H54 (cell line): ENCODE results near the gene CLIC3.

ENCODE experiments used
- DNase-seq: peaks from one replicate; pipeline ENCODE4 v3.0.0; 2011; ENCODE audit warnings: low spot score, mixed read lengths; ENCODE audit not compliant: insufficient read length
- FAIRE-seq: peaks from 3 replicates; lab custom pipeline; 2011; peaks lifted over from hg19 to GRCh38; lab: Jason Lieb, UNC
- POLR2A ChIP-seq: IDR thresholded peaks from 2 replicates; pipeline ENCODE4 v1.6.1; 2011; ENCODE audit warnings: low read depth, mild to moderate bottlenecking, low read length

The CLIC3 gene

GRCh38 chr9:136960938-136961275, 35.5 kb downstream of the CLIC3 start:
- FAIRE-seq = no peak
- TF ChIP-seq POLR2A = no peak
- no peak for DNase-seq

GRCh38 chr9:136960212-136960937, 36.0 kb downstream of the CLIC3 start:
- FAIRE-seq (no peak), DNase-seq (no peak)
- no peak for TF ChIP-seq POLR2A

DNA sequence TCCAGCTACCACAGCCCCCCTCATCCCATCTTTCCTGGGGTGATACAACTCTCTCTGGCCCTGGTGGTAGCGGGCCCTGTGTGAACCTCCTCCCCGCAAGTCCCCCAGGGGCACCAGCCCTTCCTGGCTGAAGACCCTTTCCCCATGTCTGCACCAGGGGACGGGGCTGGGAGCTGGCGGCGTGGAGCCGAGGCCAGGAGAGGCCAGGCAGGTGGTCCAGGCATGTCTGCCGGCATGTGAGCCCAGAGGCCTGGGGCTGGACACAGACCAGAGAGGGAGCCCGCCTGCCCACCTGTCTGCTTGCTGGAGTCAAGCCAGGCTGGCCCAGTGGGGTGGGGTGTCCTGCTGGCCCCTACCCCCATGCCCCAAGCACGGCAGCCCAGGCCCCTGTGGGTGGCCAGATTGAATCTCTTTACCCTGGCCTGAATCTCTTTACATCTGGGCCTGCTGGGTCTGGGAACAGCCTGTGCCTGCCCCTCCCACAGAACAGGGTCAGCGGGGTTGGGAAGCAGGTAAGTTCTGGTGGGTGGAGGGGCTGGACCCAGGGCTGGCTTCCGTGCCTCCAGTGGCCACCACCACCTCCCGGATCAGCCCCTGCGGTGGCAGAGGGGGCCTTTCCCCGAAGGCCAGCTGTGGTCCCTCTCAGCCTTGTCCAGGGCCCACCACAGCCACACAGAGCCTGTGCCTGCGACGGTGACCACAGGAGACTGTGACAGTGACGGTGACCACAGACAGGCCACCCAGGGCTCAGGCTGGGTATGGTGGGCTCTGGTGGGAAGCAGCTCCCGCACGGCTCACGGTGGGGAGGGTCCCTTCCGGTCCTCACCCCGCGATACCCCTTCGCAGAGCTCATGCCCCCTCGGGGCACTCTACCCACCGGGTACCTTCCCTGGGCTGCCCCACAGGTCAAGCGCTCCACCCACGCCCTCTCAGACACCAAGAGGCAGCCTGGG, 37.2 kb downstream of the CLIC3 start:
- TF ChIP-seq POLR2A = no peak
- no peak for DNase-seq
- no peak for FAIRE-seq

GRCh38 chr9:136958473-136958872, 37.9 kb downstream of the CLIC3 start:
- FAIRE-seq = no peak
- TF ChIP-seq POLR2A = no peak
- DNase-seq = no peak

- no peak for TF ChIP-seq POLR2A
- DNase-seq = no peak
- FAIRE-seq = no peak
These were observed 38.5 kb downstream of the CLIC3 start for GRCh38 chr9:136957901-136958300.

DNA sequence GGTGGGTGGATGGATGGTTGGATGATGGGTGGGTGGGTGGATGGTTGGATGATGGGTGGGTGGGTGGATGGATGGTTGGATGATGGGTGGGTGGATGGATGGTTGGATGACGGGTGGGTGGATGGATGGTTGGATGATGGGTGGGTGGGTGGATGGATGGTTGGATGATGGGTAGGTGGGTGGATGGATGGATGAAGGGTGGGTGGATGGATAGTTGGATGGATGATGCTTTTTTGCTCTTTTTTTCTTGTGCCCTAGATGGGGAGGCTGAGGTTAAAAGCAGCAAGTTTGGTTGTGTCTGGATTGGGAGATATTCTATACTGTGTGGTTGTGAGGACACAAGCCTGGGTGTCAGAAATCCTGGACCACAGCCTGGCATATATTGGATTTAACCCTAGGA, 38.9 kb downstream of the CLIC3 start:
- FAIRE-seq = no peak
- TF ChIP-seq POLR2A = no peak
- DNase-seq = no peak

- DNase-seq (no peak), FAIRE-seq (no peak)
- TF ChIP-seq POLR2A = no peak
These were observed 39.8 kb downstream of the CLIC3 start for GRCh38 chr9:136956604-136957003.

DNA sequence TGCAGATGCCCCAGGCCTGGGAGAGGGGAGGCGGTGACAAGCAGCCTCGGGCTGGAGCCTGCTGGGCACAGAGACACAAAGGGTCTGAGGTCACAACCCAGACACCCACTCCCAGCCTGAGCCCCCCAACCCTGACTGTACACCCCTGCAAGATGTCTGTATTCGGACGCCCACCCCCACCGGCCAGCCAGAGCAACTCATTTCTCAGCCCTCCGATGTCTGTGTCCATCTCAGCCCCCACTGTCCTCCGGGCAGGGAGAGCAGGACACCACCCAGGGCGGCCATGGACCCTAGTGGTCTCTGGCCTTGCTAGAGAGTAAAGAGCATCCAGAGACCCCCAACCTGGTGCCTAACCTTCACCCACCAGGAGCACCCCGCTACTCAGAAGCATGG, 40.4 kb downstream of the CLIC3 start:
- DNase-seq = no peak
- TF ChIP-seq POLR2A = no peak
- FAIRE-seq = no peak

DNA sequence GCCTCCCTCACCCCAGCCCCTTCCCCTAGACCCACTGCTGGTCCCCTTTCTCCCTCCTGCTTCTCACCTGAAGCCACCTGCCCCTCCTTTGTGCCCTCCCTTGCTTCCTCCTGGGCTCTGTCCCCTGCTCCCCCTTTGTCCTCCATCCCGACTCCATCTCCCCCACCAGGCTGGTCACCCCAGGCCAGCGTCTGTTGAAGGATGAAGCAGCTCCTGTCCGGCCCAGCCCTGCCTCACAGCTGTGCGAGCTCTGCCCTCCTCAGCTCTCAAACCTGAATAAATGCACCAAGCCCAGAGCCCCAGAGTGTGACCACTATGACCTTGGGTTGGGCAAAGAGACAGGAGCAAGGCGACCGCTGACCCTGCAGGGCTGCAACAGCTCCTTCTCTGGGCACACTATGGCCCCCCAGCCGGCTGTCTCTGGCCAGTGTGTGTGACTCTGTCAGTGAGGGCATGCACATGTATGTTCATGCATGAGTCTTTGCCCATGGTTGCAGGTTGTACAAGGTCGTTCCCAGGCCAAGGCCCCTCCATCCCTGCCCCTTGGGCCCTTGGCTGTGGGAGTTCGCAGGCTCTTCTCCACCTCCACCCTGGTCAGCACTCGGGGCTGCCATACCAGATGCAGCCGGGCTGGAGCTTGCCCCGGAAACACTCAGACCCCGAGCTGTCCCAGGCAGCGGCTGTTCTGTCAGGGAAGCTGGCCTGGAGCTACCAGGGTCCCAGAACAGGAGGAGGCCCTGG, 41.0 kb downstream of the CLIC3 start:
- TF ChIP-seq POLR2A = no peak
- FAIRE-seq (no peak), DNase-seq (no peak)

DNA sequence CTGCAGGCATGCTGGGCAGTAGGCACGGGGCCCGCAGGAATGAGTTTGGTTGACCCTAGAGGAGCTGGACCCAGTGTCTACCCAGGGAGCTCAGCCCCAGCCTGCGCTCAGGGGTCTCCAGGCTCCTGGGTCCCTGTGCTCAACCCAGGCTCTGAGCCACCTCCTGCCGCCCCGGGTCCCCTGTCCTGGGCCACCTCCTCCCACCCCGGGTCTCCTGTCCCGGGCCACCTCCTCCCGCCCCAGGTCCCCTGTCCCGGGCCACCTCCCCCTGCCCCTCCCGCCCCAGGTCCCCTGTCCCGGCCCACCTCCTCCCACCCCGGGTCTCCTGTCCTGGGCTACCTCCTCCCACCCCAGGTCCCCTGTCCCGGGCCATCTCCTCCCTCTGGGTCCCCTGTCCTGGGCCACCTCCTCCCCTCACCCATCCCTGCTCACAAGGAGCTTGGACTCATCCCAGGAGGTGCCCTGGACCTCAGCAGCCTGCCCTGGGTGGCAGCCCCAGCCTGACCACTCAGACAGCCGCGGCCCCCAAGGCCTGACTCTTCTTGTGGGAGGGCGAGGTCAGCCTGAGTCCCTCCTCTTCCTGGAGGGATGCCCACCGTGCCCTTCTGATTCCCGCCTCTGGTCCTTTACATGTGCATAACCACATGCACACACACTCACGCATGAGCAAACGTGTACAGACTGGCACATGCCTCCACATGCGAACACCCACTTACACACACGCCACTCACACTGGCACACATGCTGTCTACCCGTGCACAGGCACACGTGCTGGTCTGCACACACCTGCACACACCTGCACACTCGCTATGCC, 41.9 kb downstream of the CLIC3 start:
- FAIRE-seq (no peak), DNase-seq (no peak)
- no peak for TF ChIP-seq POLR2A

- DNase-seq (no peak), FAIRE-seq (no peak)
- no peak for TF ChIP-seq POLR2A
These were observed 42.5 kb downstream of the CLIC3 start for GRCh38 chr9:136953771-136954269.

GRCh38 chr9:136952876-136953770, 43.2 kb downstream of the CLIC3 start:
- TF ChIP-seq POLR2A = no peak
- FAIRE-seq (no peak), DNase-seq (no peak)
